Measurements from ENCODE around the gene SFXN5.
A peak's percentile ranks its signal among the peaks of the same experiment; 100 is the strongest.
"Not testable (repeated sequence)": the region's sequence is repeated elsewhere in the genome, so short reads cannot be mapped to it uniquely, and the experiment has no call there.

The SFXN5 gene

DNA sequence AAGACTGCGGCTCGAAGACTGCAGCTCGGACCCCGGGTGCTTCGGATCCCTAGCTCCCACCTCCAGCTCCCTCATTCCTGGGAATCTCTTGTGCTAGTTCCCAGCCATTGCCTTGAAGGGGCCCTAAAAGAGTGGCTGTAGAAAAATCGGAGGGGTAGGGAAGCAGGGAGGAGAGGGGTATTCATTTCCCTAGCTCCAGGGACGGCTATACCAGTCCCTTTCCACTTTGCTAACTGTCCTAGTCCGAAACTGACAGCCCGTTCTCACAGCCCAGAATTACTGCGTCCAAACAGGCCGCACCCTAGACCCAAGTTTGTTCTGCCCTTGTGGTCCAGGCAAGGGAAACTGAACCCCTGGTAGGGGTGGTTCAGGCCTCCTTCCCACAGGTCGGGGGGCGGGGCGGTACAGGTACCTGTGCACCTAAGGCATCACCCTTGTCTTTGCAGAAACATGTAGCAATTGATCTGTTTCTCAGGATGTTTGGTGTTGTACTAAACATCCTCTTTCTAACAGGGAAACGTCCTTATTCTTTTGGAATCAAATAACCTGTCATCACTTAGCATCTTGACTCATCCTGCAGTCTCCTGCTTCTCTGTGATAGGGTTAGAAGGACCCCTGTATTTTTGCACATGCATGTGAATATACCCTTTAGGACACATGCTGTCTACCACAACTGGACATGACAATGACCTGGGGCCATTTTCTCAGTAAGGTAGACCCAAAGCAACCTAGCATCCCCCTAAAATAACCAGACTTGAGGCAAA is 150.2 kb downstream of the SFXN5 start:
- no peak for DNase-seq

DNA sequence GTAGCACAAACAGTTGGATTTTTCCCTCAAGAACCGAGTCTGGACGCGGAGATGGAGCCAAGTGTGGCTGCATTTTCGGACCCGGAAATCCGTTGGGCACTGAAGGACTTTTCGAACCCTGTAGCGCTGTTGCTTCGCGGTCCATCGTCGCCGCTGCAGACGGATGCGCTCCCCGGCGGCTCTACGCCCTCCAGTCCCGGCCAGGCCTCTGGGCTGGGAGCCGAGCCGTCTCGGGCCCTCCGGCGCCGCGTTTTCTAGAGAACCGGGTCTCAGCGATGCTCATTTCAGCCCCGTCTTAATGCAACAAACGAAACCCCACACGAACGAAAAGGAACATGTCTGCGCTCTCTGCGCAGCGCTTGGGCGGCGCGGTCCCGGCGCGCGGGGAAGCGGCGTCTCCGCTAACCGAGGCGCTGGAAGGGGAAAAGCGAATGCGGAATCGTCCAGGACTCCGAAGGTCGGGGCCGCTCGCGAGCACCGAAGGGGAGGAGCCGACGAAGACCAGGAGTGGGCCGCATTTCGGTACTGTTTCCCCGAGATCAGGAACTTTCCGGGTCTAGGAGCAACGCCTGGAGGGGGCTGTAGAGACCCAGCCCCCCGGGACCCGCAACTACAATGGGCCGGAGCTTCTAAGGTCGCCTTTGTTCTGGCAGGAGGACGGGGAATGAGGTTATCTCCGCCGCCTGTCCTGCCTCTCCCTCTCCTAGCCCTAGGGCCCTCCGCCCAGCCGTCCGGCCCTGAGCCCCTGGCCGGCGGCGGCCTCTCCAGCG is 151.0 kb downstream of the SFXN5 start:
- DNase-seq, result no peak

DNA sequence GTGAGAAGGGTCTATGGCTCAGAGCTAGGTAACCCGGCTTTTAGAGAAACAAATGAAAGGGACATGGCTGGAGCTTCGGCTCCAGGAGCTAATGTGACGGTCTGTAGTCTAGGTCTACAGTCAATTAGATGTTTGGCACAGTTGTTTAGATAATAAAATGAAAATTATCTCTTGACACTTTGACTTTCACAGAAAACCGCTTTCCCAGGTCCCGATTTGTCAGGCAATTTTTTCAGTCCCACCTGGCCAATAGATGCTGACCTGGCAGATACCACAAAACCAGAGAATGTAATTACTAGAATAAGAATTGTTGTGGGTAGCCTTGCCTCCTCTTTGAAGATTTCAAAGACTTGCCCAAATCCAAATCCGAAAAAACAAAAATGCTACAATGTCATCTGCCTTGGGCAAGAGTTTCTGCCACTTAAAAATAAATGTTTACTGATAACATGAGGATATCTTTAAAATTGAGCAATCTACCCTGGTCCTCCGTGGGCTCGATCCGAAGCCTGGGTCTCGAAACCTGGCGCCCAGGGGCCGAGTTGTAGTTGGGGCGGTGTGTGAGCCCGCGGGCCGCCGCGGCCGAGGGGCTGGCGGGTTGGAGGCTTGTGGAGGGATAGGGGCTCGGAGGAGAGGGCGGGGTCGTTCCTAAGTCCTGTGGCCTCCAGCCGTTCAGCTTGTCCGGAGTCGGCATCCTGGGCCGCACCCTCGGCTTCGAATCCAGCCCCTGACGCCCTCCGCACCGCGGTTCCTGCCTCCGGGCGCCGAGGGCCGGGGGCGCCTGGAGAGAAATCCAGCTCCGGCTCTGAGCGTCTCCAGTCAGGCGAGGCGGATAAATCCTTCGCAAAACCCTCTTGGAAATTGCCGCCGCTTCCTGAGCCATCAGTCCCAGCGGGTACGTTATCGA is 151.8 kb downstream of the SFXN5 start:
- no peak for DNase-seq

DNA sequence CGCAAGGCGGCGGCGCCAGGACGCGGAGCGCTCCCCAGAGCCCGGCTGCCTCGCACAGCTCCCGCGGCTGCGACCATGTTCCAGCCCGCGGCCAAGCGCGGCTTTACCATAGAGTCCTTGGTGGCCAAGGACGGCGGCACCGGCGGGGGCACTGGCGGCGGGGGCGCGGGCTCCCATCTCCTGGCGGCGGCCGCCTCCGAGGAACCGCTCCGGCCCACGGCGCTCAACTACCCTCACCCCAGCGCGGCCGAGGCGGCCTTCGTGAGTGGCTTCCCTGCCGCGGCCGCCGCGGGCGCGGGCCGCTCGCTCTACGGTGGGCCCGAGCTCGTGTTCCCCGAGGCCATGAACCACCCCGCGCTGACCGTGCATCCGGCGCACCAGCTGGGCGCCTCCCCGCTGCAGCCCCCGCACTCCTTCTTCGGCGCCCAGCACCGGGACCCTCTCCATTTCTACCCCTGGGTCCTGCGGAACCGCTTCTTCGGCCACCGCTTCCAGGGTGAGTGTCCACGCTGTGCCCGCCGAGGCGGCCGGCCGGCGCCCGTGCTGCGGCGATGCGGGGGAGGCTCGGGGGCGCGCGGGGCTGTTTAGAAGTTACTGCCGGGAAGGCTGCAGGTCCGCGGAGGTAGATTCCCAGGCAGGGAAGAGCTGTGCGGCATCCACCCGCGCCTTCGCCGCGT is 153.5 kb downstream of the SFXN5 start:
- no peak for DNase-seq

DNA sequence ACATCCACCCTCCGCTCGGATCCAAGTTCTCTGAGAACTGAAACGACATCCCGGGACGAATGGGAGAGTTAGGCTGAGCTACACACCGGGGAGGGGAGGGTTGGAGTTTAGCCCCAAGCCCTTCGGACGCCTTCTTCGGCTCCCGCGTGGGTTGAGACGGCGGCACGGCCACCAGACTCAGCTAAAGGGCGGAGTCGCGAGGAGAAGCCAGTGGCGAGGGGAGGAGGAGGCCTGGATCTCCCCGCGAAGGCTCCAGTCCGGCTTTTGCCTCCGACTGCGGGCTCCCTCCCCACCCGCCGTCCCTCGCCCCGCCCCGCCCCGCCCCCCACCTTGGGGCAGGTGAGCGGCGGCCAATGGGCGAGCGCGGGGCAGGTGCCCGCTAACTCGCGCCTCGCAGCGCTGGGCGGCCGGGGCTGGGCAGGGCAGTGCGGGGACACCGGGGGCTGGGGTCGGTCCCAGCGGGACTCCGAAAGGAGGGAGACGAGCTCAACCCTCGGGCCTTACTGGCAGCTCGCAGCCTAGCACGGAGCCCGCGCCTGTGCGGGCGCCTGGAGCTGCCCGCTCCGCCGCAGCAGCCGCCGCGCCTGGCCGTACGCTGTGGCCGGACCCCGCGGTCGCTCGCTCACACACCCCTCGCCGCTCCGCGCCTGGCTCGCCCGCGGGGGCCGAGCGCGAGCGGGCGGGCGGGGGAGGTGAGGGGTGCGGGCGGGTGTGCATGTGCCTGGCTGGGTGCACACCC is 154.2 kb downstream of the SFXN5 start, which contains the start of gene EMX1:
EMX1 (plus strand) TSS at position 382 of the 739 bp plus-strand sequence; CDS start at position 716, 334 bp downstream.
- DNase-seq, result peak in 1 of 14 donors; percentile 29

DNA sequence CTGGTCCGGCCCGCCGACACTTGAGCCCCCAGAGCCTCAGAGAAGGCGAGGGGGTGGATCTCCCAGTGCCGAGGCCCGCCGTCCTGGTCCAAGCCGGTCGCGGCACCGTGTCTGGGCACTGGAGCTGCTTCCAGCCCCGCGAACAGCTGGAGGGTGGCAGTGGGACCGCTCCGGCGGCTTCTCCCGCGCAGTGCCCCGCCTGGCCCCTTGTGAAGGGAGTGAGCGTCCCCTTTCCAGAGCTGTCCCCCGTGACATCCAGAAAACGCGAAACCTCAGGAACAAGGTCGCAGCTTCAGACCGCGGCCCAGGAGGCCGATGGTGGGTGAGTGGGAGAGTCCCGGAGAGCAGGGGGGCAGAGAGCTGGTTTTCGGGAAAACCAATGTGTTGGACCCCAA is 154.8 kb downstream of the SFXN5 start:
- no peak for DNase-seq

DNA sequence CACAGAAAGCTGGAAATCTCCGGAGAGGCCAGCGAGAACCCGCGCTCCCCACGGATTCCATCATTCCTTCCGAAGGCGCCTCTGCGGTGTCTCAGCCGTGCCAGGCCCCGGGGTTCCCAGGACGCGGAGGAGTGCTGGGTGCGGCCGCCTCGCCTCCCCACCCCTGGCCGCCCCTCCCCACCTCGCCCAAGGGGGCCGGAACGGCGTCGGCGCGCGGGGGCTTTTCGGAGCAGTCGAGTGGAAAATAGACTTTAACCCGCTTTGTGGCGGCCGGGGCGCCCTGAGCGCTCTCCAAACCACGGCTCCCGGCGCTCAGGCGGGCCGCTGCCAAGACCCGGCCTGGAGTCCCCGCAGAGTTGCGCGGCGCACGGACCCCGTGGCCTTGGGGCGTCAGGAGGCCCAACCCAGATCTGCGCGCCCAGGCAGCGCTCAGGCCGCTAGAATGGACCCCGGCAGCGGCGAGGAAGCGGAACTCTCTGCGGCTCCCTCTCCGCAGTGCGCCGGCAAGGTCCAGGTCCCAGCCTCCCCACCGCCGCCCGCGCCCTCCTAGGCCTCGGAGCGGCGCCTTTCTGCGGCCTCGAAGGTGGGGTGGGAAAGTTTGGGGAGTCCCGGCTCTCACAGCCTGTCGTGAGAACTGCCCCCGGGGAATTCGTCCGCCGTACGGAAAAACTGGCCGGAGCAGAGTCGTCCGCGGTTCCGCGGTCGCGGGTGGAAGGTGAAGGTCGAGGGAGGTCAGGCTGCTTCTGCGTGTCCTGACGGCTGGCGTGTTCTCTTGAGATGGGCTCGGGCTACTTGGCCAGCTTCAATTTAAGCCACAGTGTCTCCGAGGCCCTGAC is 155.4 kb downstream of the SFXN5 start:
- no peak for DNase-seq

DNA sequence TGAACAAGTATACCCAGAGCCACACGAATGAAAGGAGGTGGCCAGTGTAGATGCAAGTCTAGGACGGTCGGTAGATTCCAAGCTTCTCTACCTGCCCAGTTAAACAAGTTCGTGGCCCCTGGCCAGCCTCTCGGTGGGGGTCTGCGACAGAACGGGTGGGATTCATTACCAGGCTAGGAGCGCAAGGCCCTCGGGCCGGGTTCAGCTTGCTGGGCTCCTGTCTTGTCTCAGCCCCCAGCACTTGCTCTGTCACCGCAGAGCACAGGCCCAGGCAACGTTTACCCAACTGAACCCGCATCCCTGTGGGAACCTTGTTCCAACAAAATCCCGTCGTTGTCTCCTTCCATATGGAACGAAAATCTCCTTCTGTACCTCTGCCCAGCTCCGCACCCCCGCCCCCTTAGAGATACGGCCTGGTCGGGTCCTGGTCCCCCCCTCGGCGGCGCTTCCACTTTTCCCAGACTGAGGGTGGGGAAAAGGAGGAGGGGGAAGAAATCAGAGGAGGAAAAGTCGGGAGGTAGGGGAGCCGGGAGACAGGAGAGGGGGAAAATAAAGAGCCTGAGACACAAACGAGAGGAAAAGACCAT is 156.1 kb downstream of the SFXN5 start:
- no peak for DNase-seq

DNA sequence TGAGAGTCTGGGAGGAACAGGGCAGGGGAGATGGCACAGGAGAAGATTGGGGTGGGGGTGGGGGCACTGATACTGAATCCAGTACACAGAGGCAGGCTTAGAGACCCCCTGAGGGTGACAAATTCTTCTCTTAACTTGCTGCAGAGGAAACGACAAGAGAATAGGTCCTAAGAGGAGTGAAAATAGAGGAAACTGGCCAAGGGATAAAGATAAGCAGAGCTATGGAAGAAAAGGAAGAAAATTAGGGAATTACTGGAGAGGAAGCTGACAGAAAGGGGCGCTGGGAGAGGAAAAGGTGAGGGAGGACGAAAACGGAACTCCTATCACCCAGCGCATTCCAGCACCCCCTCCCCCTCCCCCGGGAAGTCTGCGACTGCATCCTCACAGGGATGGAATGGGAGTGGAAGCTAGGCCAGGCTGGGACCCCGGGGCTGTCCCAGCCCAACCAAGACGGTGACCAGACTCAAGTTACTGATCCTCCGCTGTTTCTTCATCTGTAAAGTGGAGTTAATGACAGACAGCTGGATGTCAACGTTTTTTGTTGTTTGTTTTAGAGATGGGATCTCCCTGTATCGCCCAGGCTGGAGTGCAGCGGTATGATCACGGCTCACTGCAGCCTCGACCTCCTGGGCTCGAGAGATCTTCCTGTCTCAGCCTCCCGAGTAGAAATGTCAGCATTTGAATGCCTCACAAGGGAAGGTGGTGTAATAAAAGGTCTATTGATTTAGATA is 156.8 kb downstream of the SFXN5 start:
- no peak for DNase-seq

DNA sequence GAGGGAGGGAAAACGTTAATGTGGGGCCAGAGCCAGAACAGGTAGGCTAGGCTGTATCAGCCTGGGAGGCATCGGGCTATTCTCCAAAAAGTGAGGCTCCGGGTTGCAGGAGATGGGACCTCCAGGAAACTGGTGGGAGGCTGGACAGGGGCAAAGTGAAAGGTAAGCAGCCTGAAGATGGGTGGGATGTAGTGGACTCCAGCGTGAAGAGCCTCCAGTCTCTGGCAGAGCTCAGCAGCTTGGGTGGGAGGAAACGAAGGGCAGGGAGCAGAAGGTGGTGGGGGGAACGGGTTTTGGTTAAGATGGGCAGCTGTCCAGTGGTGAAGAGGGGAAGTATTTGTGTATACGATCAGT is 157.3 kb downstream of the SFXN5 start:
- no peak for DNase-seq

DNA sequence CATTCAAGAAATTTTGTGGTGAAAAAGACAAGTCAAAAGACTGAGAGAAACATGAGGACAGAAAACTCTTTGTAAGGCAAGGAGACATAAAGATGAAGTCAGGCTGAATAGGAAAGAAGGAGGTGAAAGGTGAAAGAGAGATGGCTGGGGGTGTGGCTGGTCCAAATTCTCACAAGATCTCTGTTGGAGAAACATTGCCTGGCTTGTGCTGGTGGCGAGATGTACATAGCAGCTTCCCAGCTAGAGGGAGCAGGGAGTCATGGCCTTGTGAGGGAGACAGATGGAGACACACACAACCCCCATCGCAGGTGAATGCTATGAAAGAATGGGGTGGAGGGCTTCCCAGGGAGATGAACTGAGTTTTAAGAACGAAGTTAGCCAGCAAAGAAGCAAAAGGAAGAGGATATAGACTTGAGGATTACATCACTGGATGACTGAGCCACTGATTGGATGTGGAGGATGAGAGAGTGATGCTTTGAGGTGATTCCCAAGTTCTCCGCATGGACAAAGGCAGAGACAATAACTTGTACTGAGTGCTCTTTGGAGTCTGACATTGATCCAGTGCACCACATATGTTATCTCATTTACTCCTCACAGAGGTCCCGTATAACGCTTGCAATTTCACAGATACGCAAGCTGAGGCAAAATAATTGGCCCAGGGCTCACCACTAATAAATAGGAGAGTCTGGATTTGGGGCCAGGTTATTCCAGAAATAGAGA is 157.9 kb downstream of the SFXN5 start:
- DNase-seq, result no peak

DNA sequence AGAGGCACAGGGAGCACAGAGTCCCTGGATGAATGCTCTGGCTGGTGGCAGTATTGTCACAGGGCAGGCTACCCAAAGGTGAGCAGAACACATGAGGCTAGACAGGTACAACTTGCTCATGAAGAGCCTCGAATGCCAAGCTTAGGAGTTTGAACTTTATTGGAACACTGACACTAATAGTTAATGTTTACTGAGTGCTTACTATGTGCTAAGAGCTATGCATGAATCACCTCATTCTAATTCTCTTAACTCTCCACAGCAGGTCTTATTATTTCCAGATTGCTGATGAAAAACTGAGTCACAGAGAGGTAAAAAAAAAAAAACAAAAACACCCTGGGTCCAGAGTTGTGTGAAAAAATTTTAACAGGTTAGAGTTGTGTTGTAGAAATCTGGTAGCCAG is 160.3 kb downstream of the SFXN5 start:
- no peak for DNase-seq

DNA sequence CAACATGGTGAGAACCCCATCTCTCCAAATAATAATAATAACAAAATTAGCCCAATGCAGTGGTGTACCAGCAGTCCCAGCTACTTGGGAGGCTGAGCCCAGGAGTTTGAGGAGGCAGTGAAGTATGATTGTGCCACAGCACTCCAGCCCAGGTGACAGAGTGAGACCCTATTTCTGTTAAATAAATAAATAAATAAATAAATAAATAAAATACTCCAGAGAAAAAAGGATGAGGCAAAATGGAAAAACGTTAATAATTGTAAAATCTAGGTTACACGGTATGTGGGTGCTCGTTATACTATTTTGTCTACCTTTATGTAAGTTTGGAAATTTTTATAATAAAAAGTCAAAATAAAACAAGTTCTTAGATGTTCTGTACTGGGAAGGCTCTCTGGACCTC is 162.8 kb downstream of the SFXN5 start:
- no peak for DNase-seq

DNA sequence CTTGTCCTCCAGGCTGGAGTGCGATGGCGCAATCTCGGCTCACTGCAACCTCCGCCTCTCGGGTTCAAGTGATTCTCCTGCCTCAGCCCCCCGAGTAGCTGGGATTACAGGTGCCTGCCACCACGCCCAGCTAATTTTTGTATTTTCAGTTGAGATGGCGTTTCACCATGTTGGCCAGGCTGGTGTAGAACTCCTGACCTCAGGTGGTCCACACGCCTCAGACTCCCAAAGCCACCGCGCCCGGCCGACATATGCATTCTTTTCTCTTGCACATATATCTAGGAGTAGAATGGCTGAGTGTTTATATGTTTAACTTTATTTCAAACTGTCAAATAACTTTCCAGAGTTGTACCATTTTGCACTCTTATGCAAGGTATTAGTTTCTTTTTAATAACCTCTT is 164.1 kb downstream of the SFXN5 start:
- DNase-seq, result not testable (repeated sequence)

DNA sequence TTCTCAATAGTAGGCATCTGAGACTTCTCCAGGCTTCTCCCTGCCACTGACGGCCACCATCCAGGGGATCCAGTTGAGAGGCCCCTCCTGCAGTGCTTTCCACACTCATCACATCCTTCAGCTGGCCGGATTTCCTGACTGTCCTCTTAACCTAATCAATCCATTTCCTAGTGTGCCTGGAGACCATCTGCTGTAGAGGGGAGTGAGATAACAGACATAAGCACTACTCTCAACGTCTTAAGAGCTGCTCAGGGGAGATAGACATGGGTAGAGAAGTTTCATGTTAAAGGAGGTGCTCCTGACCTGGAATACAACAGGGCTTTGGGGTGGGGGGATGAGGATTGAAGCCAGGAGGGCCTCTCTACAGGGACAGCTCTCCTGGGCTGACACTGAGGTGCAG is 170.1 kb downstream of the SFXN5 start:
- DNase-seq, result no peak

DNA sequence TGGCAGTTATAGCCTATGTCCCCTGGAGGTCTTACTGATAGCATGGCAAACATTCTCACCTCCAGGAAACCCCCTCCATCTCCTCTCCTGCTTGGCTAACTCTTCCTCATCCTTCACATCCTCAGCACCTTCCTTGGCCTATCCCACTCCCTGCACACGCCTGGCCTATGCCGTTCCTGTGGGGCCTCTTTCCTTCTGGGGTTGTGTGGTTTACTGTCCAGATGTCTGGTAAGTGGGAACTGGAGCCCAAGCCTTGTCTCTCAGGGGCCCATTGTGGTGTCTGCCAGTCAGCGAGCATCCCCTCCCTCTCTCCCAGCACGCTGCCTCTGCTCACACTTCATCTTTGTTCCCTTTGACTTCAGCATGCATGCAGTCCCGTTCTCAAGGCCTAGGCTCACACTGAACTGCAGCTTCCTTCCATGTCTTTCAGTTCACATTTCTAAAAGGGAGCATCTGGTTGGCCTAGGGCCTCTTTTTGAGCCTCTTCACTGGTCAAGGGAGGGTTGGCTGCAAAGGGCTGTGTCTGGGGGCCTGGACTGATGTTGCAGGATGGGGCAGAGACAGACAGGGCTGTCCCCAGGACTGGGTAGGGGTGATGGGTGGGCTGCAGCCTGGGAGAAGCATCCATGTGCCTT is 171.2 kb downstream of the SFXN5 start:
- DNase-seq, result no peak

DNA sequence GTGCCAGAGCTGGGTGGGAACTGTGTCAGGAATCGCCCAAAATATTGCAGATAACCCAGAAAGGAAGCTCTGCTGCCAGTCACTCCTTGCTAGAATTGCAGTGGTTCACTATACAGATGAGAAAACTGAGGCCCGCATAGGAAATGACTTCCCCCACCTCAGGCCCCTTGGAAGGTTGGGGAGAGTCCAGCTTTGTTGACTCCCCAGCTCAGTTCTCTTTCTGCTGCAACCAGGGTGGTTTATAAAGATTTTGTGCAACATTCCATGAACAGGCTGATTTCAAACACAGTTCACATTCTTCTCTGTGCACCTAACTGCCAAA is 173.0 kb downstream of the SFXN5 start:
- DNase-seq, result no peak

DNA sequence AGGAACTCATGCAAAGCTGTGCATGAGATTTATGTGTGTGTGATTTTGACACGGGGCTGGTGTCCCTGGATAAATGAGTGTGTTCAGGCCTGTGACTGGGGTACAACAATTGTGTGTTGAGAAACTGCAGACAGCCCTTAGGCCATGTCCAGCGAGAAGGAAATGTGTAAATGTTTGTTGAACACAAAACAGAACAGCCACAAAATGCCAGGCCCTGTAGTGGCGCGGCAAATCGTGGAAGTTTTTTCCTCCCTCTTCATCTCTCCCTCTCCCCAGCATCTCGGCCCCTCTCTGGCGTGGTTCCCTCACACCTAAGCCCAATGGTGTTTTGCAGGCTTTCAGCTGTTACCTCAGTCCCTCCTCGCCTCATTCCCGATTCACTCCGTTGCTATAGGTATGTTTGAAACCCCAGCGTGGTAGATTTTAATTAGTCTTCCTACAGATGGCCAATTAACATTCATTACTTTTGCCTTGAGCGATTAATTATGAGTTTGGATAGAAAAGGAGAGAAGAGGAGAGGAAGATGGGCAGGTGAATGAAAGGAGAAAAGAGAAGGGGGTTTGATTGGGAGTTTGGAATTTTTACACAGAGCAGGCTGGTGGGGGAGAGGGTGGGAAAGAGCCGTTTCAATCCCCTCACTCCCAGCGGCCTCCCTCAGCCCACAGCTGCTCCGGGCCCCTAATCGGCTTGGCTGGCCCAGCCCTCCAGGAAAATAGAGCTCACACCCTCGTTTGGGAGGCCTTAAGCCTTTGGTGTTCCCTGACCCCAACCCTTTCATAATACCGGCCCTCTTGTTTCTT is 173.5 kb downstream of the SFXN5 start:
- no peak for DNase-seq

Measured in C1 segment of cervical spinal cord (tissue), 14 donors.